Epithelial cell of esophagus (primary cell): Measurements from ENCODE around the gene PLXNC1.

Source experiments
- DNase-seq: peaks from one replicate; pipeline ENCODE4 v3.0.0; 2010; ENCODE audit warnings: low read depth
- H3K4me3 ChIP-seq: 2 replicates; pipeline ENCODE4 v1.5.1; 2011; ENCODE audit warnings: mild to moderate bottlenecking, low read length, control low read depth
- TF ChIP-seq, protein P1 (sequence below): IDR thresholded peaks from 2 replicates; pipeline ENCODE4 v1.5.1; 2011; ENCODE audit warnings: low read depth, mild to moderate bottlenecking, low read length, control low read depth, inconsistent platforms; ENCODE audit not compliant: insufficient read depth; ENCODE audit errors: missing control alignments

Gene PLXNC1

DNA sequence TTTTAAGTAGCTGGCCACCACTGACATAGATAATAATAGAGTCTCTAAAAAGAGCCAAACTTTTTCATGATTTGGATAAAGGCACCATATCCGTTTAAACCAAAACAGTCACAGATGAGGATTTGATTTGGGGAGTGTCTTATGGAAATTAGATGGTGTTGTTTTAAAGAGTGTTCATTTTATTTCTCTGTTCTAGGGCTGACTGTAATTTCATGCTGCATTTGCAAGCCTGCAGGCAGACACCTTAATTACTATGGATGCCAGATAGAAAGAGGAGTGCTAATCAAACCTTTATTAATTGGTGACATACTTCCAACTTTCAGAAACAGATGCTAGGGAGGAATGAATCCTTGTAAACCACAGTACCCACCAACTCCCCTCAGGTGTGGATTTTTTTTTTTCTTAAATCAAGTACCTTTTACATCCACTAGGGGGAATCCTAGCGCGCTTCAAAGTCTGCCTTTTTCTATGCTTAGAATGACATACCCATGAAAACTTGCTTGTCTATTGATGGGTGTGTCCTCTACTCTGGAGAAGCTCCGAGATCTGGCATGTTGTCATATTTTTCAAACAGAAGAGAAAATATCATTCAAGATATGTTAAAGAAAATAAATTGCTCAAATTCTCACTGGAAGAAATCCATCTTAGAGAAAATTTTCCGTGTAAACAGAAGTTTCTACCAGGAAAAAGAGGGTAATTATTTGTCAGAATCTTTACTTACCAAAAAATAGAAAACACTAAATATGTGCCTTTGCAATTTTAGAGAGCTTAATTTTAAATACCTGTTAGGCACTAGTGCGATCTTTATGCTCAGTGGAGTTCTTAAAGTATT lies 14.2 kb upstream of the PLXNC1 start:
- peak; percentile 74 for DNase-seq
- H3K4me3 ChIP-seq, result no peak overlapping the region
- TF ChIP-seq, protein P1, sequence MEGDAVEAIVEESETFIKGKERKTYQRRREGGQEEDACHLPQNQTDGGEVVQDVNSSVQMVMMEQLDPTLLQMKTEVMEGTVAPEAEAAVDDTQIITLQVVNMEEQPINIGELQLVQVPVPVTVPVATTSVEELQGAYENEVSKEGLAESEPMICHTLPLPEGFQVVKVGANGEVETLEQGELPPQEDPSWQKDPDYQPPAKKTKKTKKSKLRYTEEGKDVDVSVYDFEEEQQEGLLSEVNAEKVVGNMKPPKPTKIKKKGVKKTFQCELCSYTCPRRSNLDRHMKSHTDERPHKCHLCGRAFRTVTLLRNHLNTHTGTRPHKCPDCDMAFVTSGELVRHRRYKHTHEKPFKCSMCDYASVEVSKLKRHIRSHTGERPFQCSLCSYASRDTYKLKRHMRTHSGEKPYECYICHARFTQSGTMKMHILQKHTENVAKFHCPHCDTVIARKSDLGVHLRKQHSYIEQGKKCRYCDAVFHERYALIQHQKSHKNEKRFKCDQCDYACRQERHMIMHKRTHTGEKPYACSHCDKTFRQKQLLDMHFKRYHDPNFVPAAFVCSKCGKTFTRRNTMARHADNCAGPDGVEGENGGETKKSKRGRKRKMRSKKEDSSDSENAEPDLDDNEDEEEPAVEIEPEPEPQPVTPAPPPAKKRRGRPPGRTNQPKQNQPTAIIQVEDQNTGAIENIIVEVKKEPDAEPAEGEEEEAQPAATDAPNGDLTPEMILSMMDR, result peak; percentile 70

DNA sequence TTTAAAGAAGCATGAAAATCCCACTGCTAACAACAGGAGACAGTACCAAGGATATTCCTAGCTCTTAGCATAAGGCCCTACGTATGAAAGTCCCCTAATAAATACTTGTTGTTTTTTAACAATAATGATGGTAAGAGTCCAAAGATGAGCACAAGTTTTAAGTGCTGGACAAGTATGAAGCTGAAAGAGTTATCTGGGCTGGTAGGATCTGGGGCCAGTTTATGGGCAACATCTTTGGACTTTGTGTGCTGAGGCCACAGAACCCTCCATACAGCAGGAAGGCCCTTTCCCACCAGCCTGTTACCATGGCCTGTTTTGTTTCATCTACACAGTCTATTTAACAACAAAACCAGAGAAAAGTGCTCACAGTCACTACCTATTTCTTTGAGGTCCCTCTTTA lies 12.5 kb upstream of the PLXNC1 start:
- H3K4me3 ChIP-seq, result no peak overlapping the region
- TF ChIP-seq, protein P1, result no peak
- DNase-seq, result no peak

DNA sequence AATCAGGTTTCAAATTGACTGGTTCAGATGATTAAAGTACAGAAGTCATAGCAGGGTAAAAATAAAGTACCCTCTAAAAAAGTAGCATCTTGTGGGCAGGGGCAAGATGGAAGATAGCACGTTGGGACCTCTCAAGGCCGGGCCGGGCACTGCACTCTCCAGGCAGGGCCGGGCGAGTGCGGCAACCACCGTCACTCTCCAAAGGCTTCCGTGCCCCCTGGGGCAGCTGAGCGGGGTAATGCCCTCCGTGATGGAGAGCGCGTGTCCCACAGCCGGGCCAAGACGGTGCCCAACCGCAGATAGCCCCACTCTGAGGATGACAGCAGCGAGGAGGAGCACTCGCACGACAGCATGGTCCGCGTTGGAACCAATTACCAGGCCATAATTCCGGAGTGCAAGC lies 8.6 kb upstream of the PLXNC1 start:
- TF ChIP-seq, protein P1, result no peak
- DNase-seq, result no peak
- no peak overlapping the region for H3K4me3 ChIP-seq

DNA sequence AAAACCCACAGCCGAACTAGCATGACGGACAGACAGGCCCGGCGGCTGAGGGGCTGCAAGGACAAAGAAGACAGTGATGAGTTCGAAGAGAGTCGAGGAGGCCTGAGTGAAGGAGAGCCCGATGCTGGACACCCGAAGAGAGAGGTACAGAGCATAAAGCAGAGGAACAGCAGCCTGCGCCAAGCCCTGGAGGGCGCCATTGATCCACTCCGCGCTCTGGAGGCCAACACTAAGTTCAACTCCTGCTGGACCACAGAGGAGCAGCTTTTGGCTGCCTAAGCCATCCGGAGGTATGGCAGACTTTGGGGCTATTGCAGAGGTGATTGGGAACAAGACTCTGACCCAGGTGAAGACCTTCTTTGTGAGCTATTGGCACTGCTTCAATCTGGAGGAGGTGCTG lies 7.8 kb upstream of the PLXNC1 start:
- no peak for DNase-seq
- H3K4me3 ChIP-seq, result no peak overlapping the region
- TF ChIP-seq, protein P1, result peak; percentile 21

DNA sequence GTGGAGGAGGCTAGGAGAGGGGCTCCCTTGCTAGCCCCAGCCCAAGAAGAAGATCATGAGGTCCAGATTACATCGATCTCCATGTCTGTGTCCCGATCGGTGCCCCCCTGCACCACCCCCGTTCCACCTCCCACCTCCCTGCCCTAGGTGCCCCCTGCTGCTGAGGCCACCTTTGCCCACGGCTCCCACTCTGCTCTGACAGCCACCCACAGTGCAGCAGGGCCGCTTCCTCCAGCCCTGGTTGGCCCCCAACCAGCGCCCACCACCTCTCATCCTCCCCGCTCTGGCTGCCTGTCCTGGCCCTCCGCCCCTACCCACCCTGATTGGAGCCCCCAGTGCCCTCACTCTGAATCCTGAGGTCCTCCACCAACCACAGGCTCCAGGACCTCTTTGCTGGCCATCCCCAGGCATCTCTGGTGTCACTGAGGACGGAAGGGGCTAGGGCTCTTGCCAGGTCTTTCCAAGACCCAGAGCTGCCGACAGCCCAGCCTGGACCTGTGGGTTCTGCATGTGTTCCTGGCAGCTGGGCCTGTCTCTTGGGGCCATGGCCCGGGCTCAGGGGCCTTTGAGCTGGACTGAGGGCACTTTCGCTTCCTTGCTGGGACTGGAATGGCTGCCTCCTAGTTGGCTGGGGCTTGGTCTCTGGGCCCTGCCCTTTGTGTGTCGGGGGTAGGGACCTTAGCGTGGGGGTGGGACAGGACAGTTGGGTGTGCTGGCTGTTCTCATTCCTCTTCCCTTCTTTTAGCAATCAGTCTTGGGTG lies 7.2 kb upstream of the PLXNC1 start:
- TF ChIP-seq, protein P1, result no peak
- no peak overlapping the region for H3K4me3 ChIP-seq
- DNase-seq, result no peak

DNA sequence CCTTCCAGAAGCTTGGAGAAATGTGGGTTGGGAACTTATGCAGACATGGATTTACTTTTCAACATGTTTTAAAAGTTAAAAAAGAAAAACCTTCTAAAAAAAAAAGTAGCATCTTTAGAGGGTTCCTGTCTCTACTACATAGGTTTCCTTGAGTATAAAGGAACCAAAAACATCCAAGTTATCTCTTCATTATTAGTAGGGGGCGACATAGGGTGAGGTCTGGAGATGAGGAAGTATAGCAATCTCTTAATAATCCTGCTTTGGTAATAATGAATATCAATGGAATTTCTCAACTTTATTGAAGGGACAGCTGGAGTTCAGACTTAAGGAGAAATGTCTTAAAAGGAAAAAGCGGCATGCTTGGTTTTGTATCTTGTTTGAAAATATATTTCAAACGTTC lies 6.5 kb upstream of the PLXNC1 start:
- no peak for DNase-seq
- TF ChIP-seq, protein P1, result no peak
- no peak overlapping the region for H3K4me3 ChIP-seq
